ENCODE data around the gene C10orf95.

DNA sequence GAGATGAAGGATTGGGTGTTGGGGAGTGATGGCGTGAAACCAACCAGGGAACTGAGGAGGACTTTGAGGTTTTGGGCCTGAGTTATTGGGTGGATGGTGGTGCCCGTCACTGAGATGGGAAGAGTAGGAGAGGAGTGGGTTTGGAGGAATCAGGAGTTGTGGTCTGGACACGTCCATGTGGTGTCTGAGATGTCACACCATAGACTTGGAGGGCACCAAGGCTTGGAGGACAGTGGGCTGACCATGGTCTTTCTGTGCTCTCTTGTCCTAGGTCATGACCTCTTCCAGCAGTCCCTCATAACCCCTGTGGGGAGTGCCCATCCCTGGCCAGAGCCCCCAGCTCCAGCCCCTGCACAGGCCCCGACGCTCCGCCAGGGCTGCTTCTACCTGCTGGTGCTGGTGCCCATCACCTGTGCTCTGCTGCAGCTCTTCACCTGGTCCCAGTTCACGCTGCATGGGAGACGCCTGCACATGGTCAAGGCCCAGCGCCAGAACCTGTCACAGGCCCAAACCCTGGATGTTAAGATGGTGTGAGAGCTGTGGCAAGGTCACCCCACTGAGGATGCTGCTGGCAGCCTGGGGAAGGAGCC, 24.2 kb upstream of the C10orf95 start:
- TF ChIP-seq EP300 (IDR thresholded peaks at IDR 0.05; ENCODE audit: borderline replicate concordance in 1 of 2, low read depth in 1 of 2, low read length in 1 of 2) (no peak), REST (IDR thresholded peaks at IDR 0.05; ENCODE audit: low read depth, low read length) (no peak), GABPA (IDR thresholded peaks at IDR 0.05; ENCODE audit: low read depth) (no peak), ELF1 (IDR thresholded peaks at IDR 0.05) (no peak), EZH2phosphoT487 (IDR thresholded peaks at IDR 0.05; ENCODE audit: borderline replicate concordance, low read depth) (no peak), TCF12 (IDR thresholded peaks at IDR 0.05) (no peak)
- TF ChIP-seq, protein P1, sequence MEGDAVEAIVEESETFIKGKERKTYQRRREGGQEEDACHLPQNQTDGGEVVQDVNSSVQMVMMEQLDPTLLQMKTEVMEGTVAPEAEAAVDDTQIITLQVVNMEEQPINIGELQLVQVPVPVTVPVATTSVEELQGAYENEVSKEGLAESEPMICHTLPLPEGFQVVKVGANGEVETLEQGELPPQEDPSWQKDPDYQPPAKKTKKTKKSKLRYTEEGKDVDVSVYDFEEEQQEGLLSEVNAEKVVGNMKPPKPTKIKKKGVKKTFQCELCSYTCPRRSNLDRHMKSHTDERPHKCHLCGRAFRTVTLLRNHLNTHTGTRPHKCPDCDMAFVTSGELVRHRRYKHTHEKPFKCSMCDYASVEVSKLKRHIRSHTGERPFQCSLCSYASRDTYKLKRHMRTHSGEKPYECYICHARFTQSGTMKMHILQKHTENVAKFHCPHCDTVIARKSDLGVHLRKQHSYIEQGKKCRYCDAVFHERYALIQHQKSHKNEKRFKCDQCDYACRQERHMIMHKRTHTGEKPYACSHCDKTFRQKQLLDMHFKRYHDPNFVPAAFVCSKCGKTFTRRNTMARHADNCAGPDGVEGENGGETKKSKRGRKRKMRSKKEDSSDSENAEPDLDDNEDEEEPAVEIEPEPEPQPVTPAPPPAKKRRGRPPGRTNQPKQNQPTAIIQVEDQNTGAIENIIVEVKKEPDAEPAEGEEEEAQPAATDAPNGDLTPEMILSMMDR (IDR thresholded peaks at IDR 0.05), result no peak

All from SK-N-SH (cell line).